SH-SY5Y (cell line): ENCODE data around the gene MBD4.

Experiments
- GATA2 ChIP-seq: IDR thresholded peaks from 2 replicates; pipeline ENCODE4 v1.6.1; 2011; ENCODE audit warnings: mild to moderate bottlenecking, low read depth, low read length
- GATA3 ChIP-seq: IDR thresholded peaks from 2 replicates; pipeline ENCODE4 v1.6.1; 2011; ENCODE audit warnings: low read depth, mild to moderate bottlenecking, low read length, moderate library complexity

GRCh38 chr3:129433565-129433964, 6.2 kb downstream of the MBD4 start:
- TF ChIP-seq GATA3, result no peak
- no peak for TF ChIP-seq GATA2
